HG02763 (cell line): ENCODE results near the gene SPATA6.
"Not testable (repeated sequence)": the region's sequence is repeated elsewhere in the genome, so short reads cannot be mapped to it uniquely, and the experiment has no call there.

Experiments used
- ATAC-seq: cut with Tn5 transposase; IDR thresholded peaks from one replicate; pipeline ENCODE4 v1.9.1; 2021; ENCODE audit warnings: mild to moderate bottlenecking, moderate library complexity; ENCODE audit not compliant: unreplicated experiment

SPATA6 gene

DNA sequence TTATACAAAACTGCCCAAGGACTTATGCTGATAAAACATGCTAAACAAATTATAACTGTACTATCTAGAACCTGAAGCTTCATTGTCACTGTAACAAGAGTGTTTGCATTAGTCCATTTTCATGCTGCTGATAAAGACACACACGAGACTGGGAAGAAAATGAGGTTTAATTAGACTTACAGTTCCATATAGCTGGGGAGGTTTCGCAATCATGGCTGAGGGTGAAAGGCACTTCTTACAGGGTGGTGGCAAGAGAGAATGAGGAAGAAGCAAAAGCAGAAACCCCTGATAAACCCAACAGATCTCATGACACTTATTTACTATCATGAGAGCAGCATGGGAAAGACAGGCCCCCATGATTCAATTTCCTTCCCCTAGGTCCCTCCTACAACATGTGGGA lies 100.4 kb downstream of the SPATA6 start:
- ATAC-seq, result no peak

DNA sequence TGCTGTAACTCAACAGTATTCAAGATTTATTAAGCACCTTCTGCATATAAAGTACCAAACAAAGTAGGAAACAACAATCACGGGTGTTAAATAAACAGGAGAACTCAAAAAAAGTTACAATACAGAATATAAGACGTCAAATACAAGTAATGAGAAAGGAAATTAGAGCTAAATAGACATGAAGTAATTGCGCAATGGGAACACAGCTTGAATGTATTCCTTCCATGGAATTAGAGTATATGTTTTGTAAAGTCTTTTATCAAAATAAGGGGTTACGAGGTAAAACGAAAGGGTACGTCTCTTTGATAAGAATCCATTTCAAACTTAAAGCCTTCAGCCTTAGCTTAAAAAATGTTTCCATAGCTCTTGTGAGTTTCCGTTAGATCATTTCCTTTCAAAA lies 109.1 kb downstream of the SPATA6 start:
- ATAC-seq, result no peak

DNA sequence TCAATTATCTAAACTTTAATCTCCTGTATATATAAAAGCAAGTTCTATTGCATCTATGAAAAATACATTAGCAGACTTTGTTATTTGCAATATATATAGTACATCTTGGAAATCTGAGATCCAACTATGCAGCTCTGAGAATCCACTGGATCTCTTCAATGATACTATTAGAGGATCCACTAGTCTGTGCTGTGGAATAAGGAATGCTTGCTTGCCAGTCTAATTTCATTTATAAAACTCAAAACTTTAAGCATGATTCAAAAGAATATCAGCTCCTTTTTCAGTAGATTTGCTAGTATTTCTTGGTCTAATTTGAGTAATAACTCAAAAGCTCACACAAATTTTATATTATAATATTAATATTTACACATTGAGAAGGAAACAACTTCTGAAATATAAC lies 115.1 kb downstream of the SPATA6 start:
- ATAC-seq, result no peak

- ATAC-seq, result no peak
Observed at GRCh38 chr1:48344373-48344772, 127.6 kb downstream of the SPATA6 start.

GRCh38 chr1:48341221-48341620 lies 130.8 kb downstream of the SPATA6 start:
- no peak for ATAC-seq

GRCh38 chr1:48338257-48338656 lies 133.7 kb downstream of the SPATA6 start:
- ATAC-seq, result no peak

DNA sequence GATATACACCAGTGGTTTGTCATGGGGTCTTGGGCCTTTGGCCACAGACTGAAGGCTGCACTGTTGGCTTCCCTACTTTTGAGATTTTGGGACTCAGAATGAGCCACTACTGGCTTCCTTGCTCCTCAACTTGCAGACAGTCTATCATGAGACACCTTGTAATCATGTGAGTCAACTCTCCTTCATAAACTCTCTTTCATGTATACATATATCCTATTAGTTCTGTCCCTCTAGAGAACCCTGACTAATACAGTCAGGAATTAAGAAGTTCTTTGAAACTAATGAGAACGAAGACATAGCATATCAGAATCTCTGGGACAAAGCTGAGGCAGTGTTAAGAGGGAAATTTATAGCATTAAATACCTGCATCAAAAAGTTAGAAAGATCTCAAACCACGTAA lies 138.7 kb downstream of the SPATA6 start:
- no peak for ATAC-seq

DNA sequence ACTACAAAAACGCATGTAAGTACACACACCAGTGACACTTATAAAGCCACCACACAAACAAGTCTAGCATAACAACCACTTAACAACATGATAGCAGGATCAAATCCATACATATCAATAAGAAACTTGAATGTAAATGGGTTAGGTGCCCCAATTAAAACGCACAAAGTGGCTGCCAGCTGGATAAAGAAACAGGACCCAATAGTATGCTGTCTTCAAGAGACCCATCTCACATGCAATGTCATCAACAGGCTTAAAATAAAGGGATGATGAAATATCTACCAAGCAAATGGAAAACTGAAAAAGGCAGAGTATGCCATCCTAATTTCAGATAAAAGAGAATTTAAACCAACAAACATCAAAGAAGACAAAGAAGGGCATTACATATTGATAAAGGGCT lies 139.9 kb downstream of the SPATA6 start:
- ATAC-seq, result no peak

DNA sequence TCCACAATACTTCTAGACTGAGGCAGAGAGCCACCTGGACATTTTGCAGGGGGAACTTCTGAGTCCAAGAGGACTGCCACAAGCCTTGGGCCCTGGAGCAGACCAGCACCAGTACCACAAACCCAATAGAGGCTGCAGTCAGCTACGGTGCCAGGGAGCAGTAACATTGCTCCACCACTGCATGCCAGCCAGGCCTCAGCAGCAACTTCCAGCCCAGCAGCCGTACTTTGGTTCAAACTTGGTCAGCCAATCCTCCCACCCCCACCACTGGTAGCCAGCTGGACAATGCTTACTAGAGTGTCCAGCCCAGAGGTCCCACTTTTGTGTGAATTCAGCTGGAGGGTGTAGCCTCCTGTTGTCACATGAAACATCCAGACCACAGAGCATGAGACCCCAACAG lies 142.1 kb downstream of the SPATA6 start:
- no peak for ATAC-seq

DNA sequence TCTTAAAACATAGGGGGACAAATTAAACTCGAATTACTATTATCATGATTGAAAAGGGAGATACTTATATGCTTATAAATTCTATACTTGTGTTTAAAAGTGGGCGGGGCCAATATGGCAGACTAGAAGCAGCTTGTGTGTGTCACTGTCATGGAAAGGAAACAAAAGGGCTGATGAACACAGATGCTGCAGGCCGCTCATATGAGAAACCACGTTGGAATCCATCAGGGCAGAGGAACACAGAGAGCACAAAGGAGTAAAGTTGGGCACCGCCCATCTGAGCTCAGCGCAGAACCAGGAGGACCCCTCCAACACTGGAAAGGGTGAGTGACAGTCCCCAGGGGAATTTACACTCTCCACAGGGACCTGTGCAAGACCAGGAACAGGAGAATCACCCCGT lies 142.5 kb downstream of the SPATA6 start:
- no peak for ATAC-seq

GRCh38 chr1:48311829-48312228 lies 160.2 kb downstream of the SPATA6 start:
- ATAC-seq, result not testable (repeated sequence)

GRCh38 chr1:48309564-48310082 lies 162.4 kb downstream of the SPATA6 start:
- ATAC-seq, result no peak

GRCh38 chr1:48302652-48303051 lies 169.4 kb downstream of the SPATA6 start:
- no peak for ATAC-seq

DNA sequence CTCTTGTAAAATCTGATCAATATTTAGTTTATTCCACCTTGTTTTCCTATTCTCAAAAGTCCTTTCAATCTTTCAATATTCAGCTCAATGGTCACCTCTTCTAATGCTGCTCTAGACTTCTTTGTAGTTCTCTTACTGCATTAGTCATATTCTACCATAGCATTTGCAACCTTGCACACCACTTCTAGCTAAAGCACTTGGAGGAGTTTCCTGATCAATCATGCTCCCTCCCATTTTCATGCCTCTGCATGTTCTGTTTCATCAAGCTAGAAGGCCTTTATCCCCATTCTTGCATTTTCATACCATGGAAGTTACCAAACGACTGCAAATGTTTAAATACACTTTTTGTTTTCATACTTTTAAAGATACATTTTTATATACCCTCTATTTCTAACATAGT lies 177.3 kb downstream of the SPATA6 start:
- ATAC-seq, result no peak

- ATAC-seq, result not testable (repeated sequence)
Observed at GRCh38 chr1:48294094-48294493, 177.9 kb downstream of the SPATA6 start.

GRCh38 chr1:48292706-48293105 lies 179.3 kb downstream of the SPATA6 start:
- no peak for ATAC-seq

GRCh38 chr1:48291421-48291820 lies 180.6 kb downstream of the SPATA6 start:
- no peak for ATAC-seq

DNA sequence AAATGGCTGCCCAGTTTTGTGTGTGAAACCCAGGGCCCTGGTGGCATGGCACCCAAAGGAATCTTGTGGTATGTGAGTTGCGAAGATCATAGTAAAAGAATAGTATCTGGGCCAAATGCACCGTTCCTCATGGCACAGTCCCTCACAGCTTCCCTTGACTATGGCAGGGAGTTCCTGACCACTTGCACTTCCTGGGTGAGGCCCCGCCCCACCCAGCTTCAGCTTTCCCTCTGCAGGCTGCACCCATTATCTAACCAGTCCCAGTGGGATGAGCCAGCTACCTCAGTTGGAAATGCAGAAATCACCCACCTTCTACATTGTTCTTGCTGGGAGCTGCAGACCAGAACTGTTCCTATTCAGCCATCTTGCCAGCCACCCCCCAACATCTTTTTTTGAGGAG lies 186.5 kb downstream of the SPATA6 start:
- no peak for ATAC-seq

- not testable (repeated sequence) for ATAC-seq
Observed at GRCh38 chr1:48284696-48285420, 187.1 kb downstream of the SPATA6 start.

- ATAC-seq, result not testable (repeated sequence)
Observed at GRCh38 chr1:48282329-48282728, 189.7 kb downstream of the SPATA6 start.

DNA sequence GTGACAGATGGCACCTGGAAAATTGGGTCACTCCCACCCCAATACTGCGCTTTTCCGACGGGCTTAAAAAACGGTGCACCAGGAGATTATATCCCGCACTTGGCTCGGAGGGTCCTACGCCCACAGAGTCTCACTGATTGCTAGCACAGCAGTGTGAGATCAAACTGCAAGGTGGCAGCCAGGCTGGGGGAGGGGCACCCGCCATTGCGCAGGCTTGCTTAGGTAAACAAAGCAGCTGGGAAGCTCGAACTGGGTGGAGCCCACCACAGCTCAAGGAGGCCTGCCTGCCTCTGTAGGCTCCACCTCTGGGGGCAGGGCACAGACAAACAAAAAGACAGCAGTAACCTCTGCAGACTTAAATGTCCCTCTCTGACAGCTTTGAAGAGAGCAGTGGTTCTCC lies 194.6 kb downstream of the SPATA6 start:
- not testable (repeated sequence) for ATAC-seq

- no peak for ATAC-seq
Observed at GRCh38 chr1:48266576-48266975, 205.4 kb downstream of the SPATA6 start.

DNA sequence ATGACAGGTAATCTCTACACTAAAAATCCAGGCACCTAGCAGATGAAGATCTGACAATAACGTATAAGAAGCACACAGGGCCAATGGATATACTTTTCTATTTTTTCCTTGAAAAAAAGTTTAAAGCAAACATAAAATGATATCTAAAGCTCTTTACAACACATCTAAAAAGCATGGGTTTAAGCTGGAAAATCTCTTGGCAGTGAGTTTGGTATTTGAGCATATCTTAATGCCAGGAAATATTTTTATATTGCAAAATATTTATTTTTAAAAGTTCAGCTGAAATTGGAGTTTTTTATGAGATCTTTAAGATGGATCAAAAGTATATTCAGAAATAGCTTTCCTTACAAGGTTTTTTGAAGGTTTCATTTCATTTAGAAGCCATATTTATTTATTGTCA lies 209.0 kb downstream of the SPATA6 start:
- ATAC-seq, result no peak
